ENCODE measurements around the gene EFEMP2. TPM values are rescaled to one million over a fixed set of nuclear protein-coding genes. Genes with fewer than 3 reads are reported as not detected.

The EFEMP2 gene
- total RNA-seq, 2 experiments from 2014 or later, result 7.2 to 7.6 TPM

GRCh38 chr11:65869643-65870306 is 2.8 kb downstream of the EFEMP2 start:
- no peaks in the 10 kb centered on the region for H3K9me2 ChIP-seq (ENCODE audit: insufficient read depth, low read length)
- no peak overlapping the region for H3K4me3 ChIP-seq (ENCODE audit: low read depth, low read length, poor library complexity, severe bottlenecking)
- TF ChIP-seq, protein P1, sequence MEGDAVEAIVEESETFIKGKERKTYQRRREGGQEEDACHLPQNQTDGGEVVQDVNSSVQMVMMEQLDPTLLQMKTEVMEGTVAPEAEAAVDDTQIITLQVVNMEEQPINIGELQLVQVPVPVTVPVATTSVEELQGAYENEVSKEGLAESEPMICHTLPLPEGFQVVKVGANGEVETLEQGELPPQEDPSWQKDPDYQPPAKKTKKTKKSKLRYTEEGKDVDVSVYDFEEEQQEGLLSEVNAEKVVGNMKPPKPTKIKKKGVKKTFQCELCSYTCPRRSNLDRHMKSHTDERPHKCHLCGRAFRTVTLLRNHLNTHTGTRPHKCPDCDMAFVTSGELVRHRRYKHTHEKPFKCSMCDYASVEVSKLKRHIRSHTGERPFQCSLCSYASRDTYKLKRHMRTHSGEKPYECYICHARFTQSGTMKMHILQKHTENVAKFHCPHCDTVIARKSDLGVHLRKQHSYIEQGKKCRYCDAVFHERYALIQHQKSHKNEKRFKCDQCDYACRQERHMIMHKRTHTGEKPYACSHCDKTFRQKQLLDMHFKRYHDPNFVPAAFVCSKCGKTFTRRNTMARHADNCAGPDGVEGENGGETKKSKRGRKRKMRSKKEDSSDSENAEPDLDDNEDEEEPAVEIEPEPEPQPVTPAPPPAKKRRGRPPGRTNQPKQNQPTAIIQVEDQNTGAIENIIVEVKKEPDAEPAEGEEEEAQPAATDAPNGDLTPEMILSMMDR (conservative IDR thresholded peaks at IDR 0.05; ENCODE audit: low read length), result no peak
- no peak for TF ChIP-seq EZH2phosphoT487 (IDR thresholded peaks at IDR 0.05; ENCODE audit: borderline replicate concordance, low read depth, low read length)
- no TSS peak for BruUV-seq (replicated peaks)
- H3K79me2 ChIP-seq (ENCODE audit: insufficient read depth, low read depth, low read length), result no peaks in the 10 kb centered on the region
- H2AFZ ChIP-seq (ENCODE audit: low read length), result no peak overlapping the region
- POLR2A ChIA-PET, result interaction anchor here (0.8 to 1.4 kb wide), 2 partner anchors 19 to 20 kb away, joined by 3 to 7 read pairs; partner anchors contain the start of genes CCDC85B and FIBP
- no peaks in the 10 kb centered on the region for H3K9me3 ChIP-seq (ENCODE audit: low read length)
- no peak overlapping the region for H3K27ac ChIP-seq (ENCODE audit: low read depth, low read length, poor library complexity, severe bottlenecking)
- intact Hi-C loops (cut with micrococcal nuclease; ENCODE audit: unreplicated experiment), result no loop called here
- no peaks in the 10 kb centered on the region for H4K20me1 ChIP-seq (ENCODE audit: insufficient read depth, low read length)
- peaks cover 35% of the 10 kb centered on the region for H3K4me1 ChIP-seq (ENCODE audit: insufficient read depth, low read length, poor library complexity, severe bottlenecking)
- no peak overlapping the region for H3K4me2 ChIP-seq (ENCODE audit: low read length)
- H3K36me3 ChIP-seq (ENCODE audit: insufficient read depth, low read length), result peaks cover 26% of the 10 kb centered on the region
- CTCF ChIA-PET (ENCODE audit: unreplicated experiment), result interaction anchor here (0.6 to 1.3 kb wide), 2 partner anchors 10 to 278 kb away, joined by 4 to 8 read pairs; partner anchors contain the start of gene MUS81
- DNase-seq (ENCODE audit: low spot score), result no peak

- no peaks in the 10 kb centered on the region for H3K9me3 ChIP-seq (ENCODE audit: low read length)
- H3K36me3 ChIP-seq (ENCODE audit: insufficient read depth, low read length), result peaks cover 35% of the 10 kb centered on the region
- H4K20me1 ChIP-seq (ENCODE audit: insufficient read depth, low read length), result no peaks in the 10 kb centered on the region
- ChIA-PET CTCF (ENCODE audit: unreplicated experiment) (no interaction called here), POLR2A (interaction anchor here (0.6 to 1.4 kb wide), 2 partner anchors 20 to 46 kb away, joined by 3 to 7 read pairs; partner anchors contain the start of gene FIBP)
- H3K27ac ChIP-seq (ENCODE audit: low read depth, low read length, poor library complexity, severe bottlenecking), result no peak overlapping the region
- DNase-seq (ENCODE audit: low spot score), result no peak
- no peak overlapping the region for H3K4me2 ChIP-seq (ENCODE audit: low read length)
- no peak overlapping the region for H2AFZ ChIP-seq (ENCODE audit: low read length)
- no peaks in the 10 kb centered on the region for H3K9me2 ChIP-seq (ENCODE audit: insufficient read depth, low read length)
- H3K4me1 ChIP-seq (ENCODE audit: insufficient read depth, low read length, poor library complexity, severe bottlenecking), result peaks cover 30% of the 10 kb centered on the region
- TSS peak; percentile 27 for BruUV-seq (replicated peaks)
- no peaks in the 10 kb centered on the region for H3K79me2 ChIP-seq (ENCODE audit: insufficient read depth, low read depth, low read length)
- no peak for TF ChIP-seq EZH2phosphoT487 (IDR thresholded peaks at IDR 0.05; ENCODE audit: borderline replicate concordance, low read depth, low read length)
- TF ChIP-seq, protein P1 (conservative IDR thresholded peaks at IDR 0.05; ENCODE audit: low read length), result no peak
- H3K4me3 ChIP-seq (ENCODE audit: low read depth, low read length, poor library complexity, severe bottlenecking), result no peak overlapping the region
- intact Hi-C loops (cut with micrococcal nuclease; ENCODE audit: unreplicated experiment), result no loop called here
Measured at GRCh38 chr11:65868907-65869306, 3.7 kb downstream of the EFEMP2 start.

DNA sequence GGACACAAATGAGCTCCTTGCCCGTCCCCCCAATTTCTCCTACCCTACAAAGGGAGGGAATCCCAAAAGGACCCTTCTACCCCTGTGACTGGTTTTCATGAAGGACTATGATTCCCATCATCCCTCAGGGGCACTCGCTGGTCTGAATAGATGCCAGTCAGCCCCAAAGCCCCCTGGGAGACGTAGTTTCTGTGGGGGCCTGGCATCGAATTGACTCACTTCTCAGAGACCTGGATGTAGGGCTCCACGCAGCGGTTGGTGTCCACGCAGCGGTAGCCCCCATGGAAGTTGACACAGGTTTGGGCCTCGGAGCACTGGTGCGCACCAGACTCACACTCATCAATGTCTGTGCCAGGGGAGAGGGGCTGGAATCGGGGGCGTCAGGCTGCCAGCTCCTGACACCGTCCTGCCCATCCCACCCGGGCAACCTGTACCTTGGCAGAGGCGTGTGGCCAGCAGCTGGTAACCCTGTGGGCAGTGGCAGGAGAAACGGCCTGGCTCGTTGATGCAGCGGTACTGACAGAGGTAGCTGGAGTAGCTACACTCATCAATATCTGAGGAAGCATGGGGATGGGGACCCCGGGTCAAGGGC is 4.4 kb downstream of the EFEMP2 start:
- no peak overlapping the region for H3K4me3 ChIP-seq (ENCODE audit: low read depth, low read length, poor library complexity, severe bottlenecking)
- H4K20me1 ChIP-seq (ENCODE audit: insufficient read depth, low read length), result no peaks in the 10 kb centered on the region
- DNase-seq (ENCODE audit: low spot score), result no peak
- intact Hi-C loops (cut with micrococcal nuclease; ENCODE audit: unreplicated experiment), result no loop called here
- ChIA-PET CTCF (ENCODE audit: unreplicated experiment) (no interaction called here), POLR2A (interaction anchor here (0.6 to 1.4 kb wide), 2 partner anchors 21 to 45 kb away, joined by 3 to 7 read pairs; partner anchors contain the start of gene FIBP)
- TF ChIP-seq, protein P1 (conservative IDR thresholded peaks at IDR 0.05; ENCODE audit: low read length), result no peak
- TF ChIP-seq EZH2phosphoT487 (IDR thresholded peaks at IDR 0.05; ENCODE audit: borderline replicate concordance, low read depth, low read length), result no peak
- H3K4me2 ChIP-seq (ENCODE audit: low read length), result no peak overlapping the region
- H3K79me2 ChIP-seq (ENCODE audit: insufficient read depth, low read depth, low read length), result no peaks in the 10 kb centered on the region
- H3K36me3 ChIP-seq (ENCODE audit: insufficient read depth, low read length), result peaks cover 42% of the 10 kb centered on the region
- no peaks in the 10 kb centered on the region for H3K9me2 ChIP-seq (ENCODE audit: insufficient read depth, low read length)
- H3K9me3 ChIP-seq (ENCODE audit: low read length), result no peaks in the 10 kb centered on the region
- no peak overlapping the region for H3K27ac ChIP-seq (ENCODE audit: low read depth, low read length, poor library complexity, severe bottlenecking)
- no TSS peak for BruUV-seq (replicated peaks)
- peaks cover 25% of the 10 kb centered on the region for H3K4me1 ChIP-seq (ENCODE audit: insufficient read depth, low read length, poor library complexity, severe bottlenecking)
- H2AFZ ChIP-seq (ENCODE audit: low read length), result no peak overlapping the region
